Endothelial cell of umbilical vein (primary cell): Measurements from ENCODE around the gene PTPRU. TPM values are rescaled to one million over a fixed set of nuclear protein-coding genes. Genes with fewer than 3 reads are reported as not detected.

Experiments
- BruUV-seq: library from RNA; stranded (reverse); fragments of 400-500 nt; replicated peaks from 2 replicates; lab custom pipeline; 2021; lab: Mats Ljungman, UMichigan
- CTCF ChIA-PET: fragments of 300-600, 350-600 bp; sonication (Branson Sonifier 250); formaldehyde crosslinking; loops from one replicate; lab custom pipeline; 2021; ENCODE audit warnings: antibody characterized with exemption, inconsistent platforms; lab: Charles Lee
- POLR2A ChIA-PET: fragments of 300-600, 350-600 bp; sonication (Branson Sonifier 250); formaldehyde crosslinking; loops from one replicate; lab custom pipeline; 2021; ENCODE audit warnings: antibody characterized with exemption, inconsistent platforms; lab: Charles Lee
- DNase-seq: peaks from one replicate; pipeline ENCODE4 v3.0.0-alpha.2; 2011; ENCODE audit warnings: low read depth, low spot score
- FAIRE-seq: peaks from 2 replicates; lab custom pipeline; 2011; peaks lifted over from hg19 to GRCh38; lab: Jason Lieb, UNC
- H2AFZ ChIP-seq: 2 replicates; pipeline ENCODE4 v1.6.0; 2012; ENCODE audit warnings: low read depth, low read length, control low read depth, inconsistent platforms
- H3K27ac ChIP-seq: 2 replicates; pipeline ENCODE4 v1.5.1; 2011; ENCODE audit warnings: low read depth, mild to moderate bottlenecking, control low read depth, low read length, moderate library complexity; ENCODE audit not compliant: insufficient read depth
- H3K27me3 ChIP-seq, 2 experiments: 2 replicates each; pipeline versions ENCODE4 v1.6.0 to v1.6.1; 2011; ENCODE audit warnings: low read length in 2 of 2, mixed read lengths in 1 of 2; ENCODE audit not compliant: control insufficient read depth in 2 of 2, insufficient read depth in 2 of 2
- H3K36me3 ChIP-seq, 2 experiments: 2 replicates in 1 of 2; 3 replicates in 1 of 2; pipeline ENCODE4 v1.5.1; 2011; ENCODE audit warnings: low read length in 2 of 2, mild to moderate bottlenecking in 1 of 2, moderate library complexity in 1 of 2; ENCODE audit not compliant: control insufficient read depth in 2 of 2, insufficient read depth in 2 of 2; ENCODE audit errors: extremely low read depth in 1 of 2
- H3K4me1 ChIP-seq: 3 replicates; pipeline ENCODE4 v1.5.1; 2011; ENCODE audit warnings: mild to moderate bottlenecking, low read length; ENCODE audit not compliant: control insufficient read depth, insufficient read depth; ENCODE audit errors: extremely low read depth
- H3K4me2 ChIP-seq: 2 replicates; pipeline ENCODE4 v1.6.1; 2011; ENCODE audit warnings: low read length, control low read depth, mixed read lengths; ENCODE audit not compliant: insufficient read depth
- H3K4me3 ChIP-seq, 3 experiments: fragments of 200-600 bp in 1 of 3; sonication (generic), shearing (Covaris generic) in 1 of 3; replicated peaks in 1 of 3; 2 replicates each; pipeline ENCODE4 v1.5.1; 2011 to 2016; ENCODE audit warnings: control low read depth in 3 of 3, low read length in 3 of 3, mild to moderate bottlenecking in 2 of 3, inconsistent platforms in 1 of 3, low read depth in 1 of 3, moderate library complexity in 1 of 3; ENCODE audit not compliant: insufficient read depth in 1 of 3
- H3K79me2 ChIP-seq: 2 replicates; pipeline ENCODE4 v1.6.0; 2012; ENCODE audit warnings: low read length, inconsistent platforms; ENCODE audit not compliant: control insufficient read depth, insufficient read depth
- H3K9ac ChIP-seq: replicated peaks from 2 replicates; pipeline ENCODE3; 2011; ENCODE audit warnings: low read length, control low read depth; ENCODE audit not compliant: insufficient read depth; ENCODE audit errors: extremely low read depth
- H3K9me1 ChIP-seq: replicated peaks from 3 replicates; pipeline ENCODE4 v1.6.0; 2011; ENCODE audit warnings: mild to moderate bottlenecking, low read length; ENCODE audit not compliant: control insufficient read depth, insufficient read depth; ENCODE audit errors: extremely low read depth
- H3K9me3 ChIP-seq: replicated peaks from 2 replicates; pipeline ENCODE4 v1.5.1; 2012; ENCODE audit warnings: low read length, inconsistent platforms; ENCODE audit not compliant: control insufficient read depth, insufficient read depth
- H4K20me1 ChIP-seq: replicated peaks from 2 replicates; pipeline ENCODE3; 2011; ENCODE audit warnings: mild to moderate bottlenecking, low read length; ENCODE audit not compliant: control insufficient read depth, insufficient read depth; ENCODE audit errors: extremely low read depth
- GATA2 ChIP-seq: IDR thresholded peaks from 2 replicates; pipeline ENCODE4 v1.7.0; 2011; ENCODE audit warnings: low read depth, mild to moderate bottlenecking, moderate library complexity, mixed read lengths, low read length; ENCODE audit not compliant: insufficient read length, insufficient read depth
- JUN ChIP-seq: IDR thresholded peaks from 2 replicates; pipeline ENCODE4 v1.6.1; 2011; ENCODE audit warnings: borderline replicate concordance, low read depth; ENCODE audit not compliant: insufficient read length, insufficient read depth
- MYC ChIP-seq: IDR thresholded peaks from one replicate; pipeline ENCODE4 v1.6.1; 2011; ENCODE audit warnings: mild to moderate bottlenecking, low read depth, low read length
- POLR2A ChIP-seq: IDR thresholded peaks from 2 replicates; pipeline ENCODE4 v1.6.1; 2012; ENCODE audit warnings: low read depth, mild to moderate bottlenecking, control low read depth, low read length
- POLR2AphosphoS5 ChIP-seq: IDR thresholded peaks from 2 replicates; pipeline ENCODE4 v1.6.1; 2012; ENCODE audit warnings: low read depth, mild to moderate bottlenecking, control low read depth, low read length, moderate library complexity; ENCODE audit not compliant: insufficient read depth
- dilution Hi-C: fragments of 300-500 bp; cut with MboI; formaldehyde crosslinking; loops from one replicate; pipeline ENCODE4 v1.15.0; 2019; ENCODE audit warnings: low sequenced_read_pairs; ENCODE audit not compliant: extremely low pct_ligation_motif_present
- intact Hi-C: fragments of 100-400 bp; cut with micrococcal nuclease; formaldehyde crosslinking; loops from one replicate; pipeline ENCODE4 v1.10.0; 2022
- polyA plus RNA-seq, 4 experiments: library from polyadenylated mRNA; depleted of rRNA in 3 of 4; stranded (reverse) in 3 of 4; unstranded in 1 of 4; fragments of >200 nt; gene quantifications; 2 replicates each; pipeline versions ENCODE4 v1.2.1 to v1.2.3, GENCODE V29; 2011 to 2012; ENCODE audit warnings: missing spikeins in 1 of 4
- total RNA-seq: library from RNA; stranded (reverse); gene quantifications from 2 replicates; pipeline ENCODE4 v1.2.3, GENCODE V29; 2021
- TF ChIP-seq, protein P1 (sequence below), 2 donors: IDR thresholded peaks; 1 replicate in 1 of 2; 2 replicates in 1 of 2; pipeline ENCODE4 v1.5.1; 2011; ENCODE audit warnings: low read length in 2 of 2, mild to moderate bottlenecking in 2 of 2, moderate library complexity in 2 of 2, control low read depth in 1 of 2, inconsistent platforms in 1 of 2, low read depth in 1 of 2; ENCODE audit not compliant: insufficient read depth in 1 of 2; ENCODE audit errors: extremely low read depth in 1 of 2

Gene PTPRU
- total and polyA plus RNA-seq, 2 donors (not counting 3 experiments of a cell fraction or from before 2014, with no cell fraction given) = 0.58 to 2.6 TPM

DNA sequence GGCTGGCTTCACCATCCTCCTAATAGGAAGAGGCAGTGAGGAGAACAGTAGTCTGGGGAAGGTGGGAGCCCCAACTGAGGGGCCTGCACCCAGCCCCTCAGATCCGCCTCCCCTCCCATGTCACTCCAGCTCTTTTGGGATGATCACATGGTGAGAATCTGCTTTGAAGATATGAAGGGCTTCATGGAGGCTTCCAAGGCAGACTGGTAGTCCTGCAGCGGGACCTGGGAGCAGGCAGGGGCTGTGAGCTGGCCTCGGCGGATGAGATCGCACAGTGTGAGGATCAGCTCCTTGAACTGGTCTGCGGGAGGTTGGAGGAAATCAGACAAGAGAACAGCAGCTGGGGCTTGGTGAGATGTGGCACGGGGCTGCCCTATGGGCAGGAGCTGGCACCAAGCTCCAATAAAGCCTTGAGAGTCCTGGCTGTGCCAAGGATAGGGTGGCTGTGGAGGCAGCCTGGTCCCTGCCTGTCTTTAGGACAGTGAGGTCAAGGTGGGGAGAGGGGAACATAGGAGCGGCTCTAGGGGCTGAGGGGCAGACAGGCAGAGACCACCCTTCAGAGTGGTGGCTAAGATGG, 42.4 kb upstream of the PTPRU start:
- DNase-seq = no peak
- Histone ChIP-seq H3K4me2 (no peak overlapping the region), H3K4me3 (no peak overlapping the region), H4K20me1 (no peaks in the 10 kb centered on the region), H3K9me3 (no peaks in the 10 kb centered on the region), H3K9me1 (no peaks in the 10 kb centered on the region), H3K36me3 (peaks cover 0 to 2% of the 10 kb centered on the region in 2 experiments), H3K4me1 (no peaks in the 10 kb centered on the region), H2AFZ (no peak overlapping the region), H3K27ac (no peak overlapping the region), H3K9ac (no peak overlapping the region), H3K79me2 (no peaks in the 10 kb centered on the region), H3K27me3 (no peaks in the 10 kb centered on the region)
- intact Hi-C loops (no loop called here), dilution Hi-C loops (no loop called here)
- TF ChIP-seq MYC (no peak), POLR2A (no peak), JUN (no peak), POLR2AphosphoS5 (no peak), GATA2 (no peak)
- TF ChIP-seq, protein P1, sequence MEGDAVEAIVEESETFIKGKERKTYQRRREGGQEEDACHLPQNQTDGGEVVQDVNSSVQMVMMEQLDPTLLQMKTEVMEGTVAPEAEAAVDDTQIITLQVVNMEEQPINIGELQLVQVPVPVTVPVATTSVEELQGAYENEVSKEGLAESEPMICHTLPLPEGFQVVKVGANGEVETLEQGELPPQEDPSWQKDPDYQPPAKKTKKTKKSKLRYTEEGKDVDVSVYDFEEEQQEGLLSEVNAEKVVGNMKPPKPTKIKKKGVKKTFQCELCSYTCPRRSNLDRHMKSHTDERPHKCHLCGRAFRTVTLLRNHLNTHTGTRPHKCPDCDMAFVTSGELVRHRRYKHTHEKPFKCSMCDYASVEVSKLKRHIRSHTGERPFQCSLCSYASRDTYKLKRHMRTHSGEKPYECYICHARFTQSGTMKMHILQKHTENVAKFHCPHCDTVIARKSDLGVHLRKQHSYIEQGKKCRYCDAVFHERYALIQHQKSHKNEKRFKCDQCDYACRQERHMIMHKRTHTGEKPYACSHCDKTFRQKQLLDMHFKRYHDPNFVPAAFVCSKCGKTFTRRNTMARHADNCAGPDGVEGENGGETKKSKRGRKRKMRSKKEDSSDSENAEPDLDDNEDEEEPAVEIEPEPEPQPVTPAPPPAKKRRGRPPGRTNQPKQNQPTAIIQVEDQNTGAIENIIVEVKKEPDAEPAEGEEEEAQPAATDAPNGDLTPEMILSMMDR (IDR thresholded peaks at IDR 0.05; ENCODE audit: extremely low read depth in 1 of 2, insufficient read depth in 1 of 2, low read depth in 1 of 2, low read length in 2 of 2) = no peak
- no TSS peak for BruUV-seq
- POLR2A ChIA-PET = no interaction called here
- no peak for FAIRE-seq
- CTCF ChIA-PET = interaction anchor here (1.8 to 2.6 kb wide), 2 partner anchors 9 to 312 kb away, joined by 7 to 11 read pairs; no protein-coding TSS in a partner anchor
